GM12801 (cell line): Measurements from ENCODE around the gene RFTN1.

Source experiments
- TF ChIP-seq, protein P1 (sequence below): IDR thresholded peaks from one replicate; pipeline ENCODE4 v1.5.1; 2011; ENCODE audit warnings: control low read depth; ENCODE audit not compliant: insufficient read length; ENCODE audit errors: extremely low read depth

RFTN1 gene

DNA sequence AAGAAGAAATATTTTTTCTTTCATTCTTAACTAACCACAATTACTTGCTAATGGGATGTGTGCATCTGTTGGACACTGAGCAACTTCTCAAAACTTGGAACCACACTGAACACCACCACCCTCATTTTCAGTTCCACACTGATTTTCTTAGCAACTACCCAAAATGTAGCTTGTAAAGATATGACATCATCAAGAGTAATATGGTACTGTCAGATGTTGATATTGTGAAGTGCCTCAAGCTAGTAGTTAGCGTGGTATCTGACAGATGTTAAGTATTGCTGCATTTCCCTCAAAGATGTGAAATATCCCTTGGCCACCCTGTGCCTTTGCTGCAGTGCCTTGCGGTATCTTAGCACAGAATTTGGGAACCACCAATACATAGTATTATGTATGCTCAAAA, 9.3 kb downstream of the RFTN1 start:
- TF ChIP-seq, protein P1, sequence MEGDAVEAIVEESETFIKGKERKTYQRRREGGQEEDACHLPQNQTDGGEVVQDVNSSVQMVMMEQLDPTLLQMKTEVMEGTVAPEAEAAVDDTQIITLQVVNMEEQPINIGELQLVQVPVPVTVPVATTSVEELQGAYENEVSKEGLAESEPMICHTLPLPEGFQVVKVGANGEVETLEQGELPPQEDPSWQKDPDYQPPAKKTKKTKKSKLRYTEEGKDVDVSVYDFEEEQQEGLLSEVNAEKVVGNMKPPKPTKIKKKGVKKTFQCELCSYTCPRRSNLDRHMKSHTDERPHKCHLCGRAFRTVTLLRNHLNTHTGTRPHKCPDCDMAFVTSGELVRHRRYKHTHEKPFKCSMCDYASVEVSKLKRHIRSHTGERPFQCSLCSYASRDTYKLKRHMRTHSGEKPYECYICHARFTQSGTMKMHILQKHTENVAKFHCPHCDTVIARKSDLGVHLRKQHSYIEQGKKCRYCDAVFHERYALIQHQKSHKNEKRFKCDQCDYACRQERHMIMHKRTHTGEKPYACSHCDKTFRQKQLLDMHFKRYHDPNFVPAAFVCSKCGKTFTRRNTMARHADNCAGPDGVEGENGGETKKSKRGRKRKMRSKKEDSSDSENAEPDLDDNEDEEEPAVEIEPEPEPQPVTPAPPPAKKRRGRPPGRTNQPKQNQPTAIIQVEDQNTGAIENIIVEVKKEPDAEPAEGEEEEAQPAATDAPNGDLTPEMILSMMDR, result no peak

DNA sequence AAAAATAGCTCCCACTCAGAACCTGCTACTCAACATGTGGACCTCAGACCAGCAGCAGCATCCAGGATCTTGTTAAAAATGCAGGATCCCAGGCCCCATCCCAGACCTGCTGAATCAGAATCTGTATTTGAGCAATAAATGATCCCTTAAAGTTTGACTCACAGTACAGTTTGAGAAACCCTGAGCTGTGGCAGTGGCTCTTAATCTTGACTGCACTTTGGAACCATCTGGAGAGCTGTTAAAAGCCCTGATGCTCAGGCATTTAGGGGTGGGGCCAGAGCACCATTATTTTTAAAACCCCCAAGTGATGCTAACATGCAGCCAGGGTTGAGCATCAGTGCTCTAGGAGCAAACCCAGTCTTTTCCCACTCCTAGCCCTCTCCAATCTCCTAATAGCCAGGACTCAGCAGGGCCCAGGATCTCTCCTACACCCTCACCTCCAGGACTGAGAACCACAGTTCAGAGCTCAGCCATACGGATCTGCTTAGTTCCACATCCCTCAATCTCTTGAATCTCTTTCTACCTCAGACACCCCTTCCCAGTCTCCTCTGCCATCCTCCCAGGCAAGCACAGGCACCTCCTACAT, 10.2 kb downstream of the RFTN1 start:
- TF ChIP-seq, protein P1, result no peak

DNA sequence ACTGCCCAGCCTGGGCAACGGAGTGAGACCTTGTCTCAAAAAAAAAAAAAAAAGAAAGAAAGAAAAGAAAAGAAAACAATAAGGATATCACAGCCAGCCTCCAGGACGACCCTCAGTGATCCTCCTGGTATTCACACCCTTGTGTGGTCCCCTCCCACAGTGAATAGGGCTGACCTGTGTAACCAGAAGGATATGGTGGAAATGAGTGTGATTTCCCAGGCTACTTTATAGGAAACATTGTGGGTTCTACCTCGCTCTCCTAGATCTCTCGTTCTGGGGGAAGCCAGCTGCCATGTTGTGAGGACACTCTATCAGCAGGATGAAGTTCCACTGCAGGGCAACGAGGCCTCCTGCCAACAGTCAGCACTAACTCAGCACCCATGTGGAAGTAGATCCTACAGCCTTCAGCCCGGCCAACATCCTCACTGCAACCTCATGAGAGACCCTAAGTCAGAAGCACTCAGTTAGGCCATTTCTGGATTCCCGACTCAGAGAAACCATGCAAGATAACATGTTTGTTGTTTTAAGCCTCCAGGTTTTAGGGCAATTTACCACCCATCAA, 11.1 kb downstream of the RFTN1 start:
- TF ChIP-seq, protein P1, result no peak

DNA sequence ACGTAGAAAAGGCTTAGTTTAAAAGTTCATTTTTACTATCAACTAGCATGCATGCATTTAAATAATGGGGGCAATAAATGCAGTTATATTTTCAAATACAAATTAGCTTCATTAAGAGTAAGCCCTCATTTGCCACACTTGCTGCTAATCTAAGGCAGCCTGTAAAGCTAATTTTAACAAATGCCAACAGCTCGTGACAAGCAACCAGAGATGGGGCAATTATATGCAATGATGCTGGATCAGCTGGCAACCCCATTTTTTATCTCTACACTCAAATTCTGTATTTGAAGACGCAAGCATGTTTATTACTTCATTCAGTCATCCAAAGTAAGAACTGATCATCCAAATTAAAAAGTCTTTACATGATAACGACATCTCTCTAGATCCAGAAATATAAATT, 12.1 kb downstream of the RFTN1 start:
- TF ChIP-seq, protein P1, result no peak

DNA sequence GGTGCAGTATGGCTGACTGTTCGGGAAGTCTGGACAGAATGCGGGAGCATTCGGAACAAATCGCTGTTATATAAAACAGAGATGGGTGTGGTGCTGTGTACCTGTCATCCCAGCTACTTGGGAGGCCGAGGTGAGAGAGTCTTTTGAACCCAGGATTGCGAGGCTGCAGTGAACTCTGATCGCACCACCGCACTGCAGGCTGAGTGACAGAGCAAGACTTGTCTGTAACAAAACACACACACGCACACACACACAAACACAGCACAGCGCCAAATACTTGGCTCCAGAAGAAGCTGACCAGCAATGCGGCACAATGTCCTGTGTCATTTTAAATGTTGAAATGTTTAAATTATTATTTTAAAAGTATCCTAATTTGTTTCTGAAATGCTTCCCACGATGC, 12.6 kb downstream of the RFTN1 start:
- TF ChIP-seq, protein P1, result no peak

DNA sequence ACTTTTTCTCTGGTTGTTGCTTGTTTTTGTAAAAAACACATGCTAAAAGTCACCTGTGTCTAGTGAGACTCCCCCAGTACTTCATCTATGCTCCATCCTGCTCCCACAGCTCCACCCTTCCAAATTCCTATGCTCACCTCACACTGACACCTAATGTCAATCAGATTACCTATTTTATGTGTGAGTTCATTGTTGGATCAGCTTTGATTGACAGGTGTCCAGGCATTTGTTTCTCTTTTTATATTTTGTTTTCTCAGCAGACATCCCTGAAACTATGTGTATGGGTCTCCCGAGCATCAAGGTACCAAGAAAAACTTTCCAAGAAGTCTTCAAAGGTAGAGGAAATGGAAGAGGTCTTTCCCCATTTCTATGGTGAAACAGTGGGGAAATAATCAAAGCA, 13.4 kb downstream of the RFTN1 start:
- TF ChIP-seq, protein P1, result no peak

DNA sequence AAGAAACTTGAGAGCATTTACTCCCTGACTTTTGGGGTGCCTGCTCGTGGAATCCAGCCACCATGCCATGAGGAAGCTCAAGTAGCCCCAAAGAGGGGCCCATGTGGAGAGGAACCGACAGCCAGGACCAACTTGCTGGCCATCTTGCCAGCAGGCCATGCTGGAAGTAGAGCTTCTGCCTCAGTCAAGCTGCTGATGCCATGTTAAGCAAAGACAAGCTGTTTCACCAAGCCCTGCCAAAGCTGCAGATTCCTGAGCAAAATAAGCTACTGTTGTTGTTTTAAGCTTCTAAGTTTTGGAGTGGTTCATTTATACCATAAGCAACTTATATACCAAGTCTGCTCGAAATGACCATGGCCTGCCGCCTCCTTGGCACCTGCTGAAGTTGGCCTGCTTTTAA, 14.1 kb downstream of the RFTN1 start:
- TF ChIP-seq, protein P1, result no peak
